Esophagus squamous epithelium (tissue), 4 donors: ENCODE data around the gene CACFD1.

ENCODE experiments used
- CTCF ChIP-seq, 6 experiments: fragments of 450-650 bp in 4 of 6; fragments of 200-600 bp in 2 of 6; sonication (generic) in 2 of 6; IDR thresholded peaks; one replicate each; pipeline ENCODE4 v1.5.1; 2016 to 2019; ENCODE audit warnings: antibody characterized with exemption in 6 of 6, mild to moderate bottlenecking in 4 of 6, moderate library complexity in 4 of 6
- POLR2A ChIP-seq, 4 donors: fragments of 450-650 bp; IDR thresholded peaks; one replicate each; pipeline ENCODE4 v1.6.1; 2017; ENCODE audit warnings: antibody characterized with exemption in 4 of 4, mild to moderate bottlenecking in 4 of 4, moderate library complexity in 3 of 4

GRCh38 chr9:133427658-133428348 is 32.0 kb upstream of the CACFD1 start:
- TF ChIP-seq CTCF (IDR thresholded peaks at IDR 0.05) (no peak), POLR2A (IDR thresholded peaks at IDR 0.05) (no peak)
